ENCODE measurements around the gene CHRNB2. TPM values are rescaled to one million over a fixed set of nuclear protein-coding genes. Genes with fewer than 3 reads are reported as not detected.

The CHRNB2 gene
- polyA plus RNA-seq, 1 donor (not counting 4 experiments of a cell fraction or from before 2014, with no cell fraction given) = 0.09 TPM

- no peaks in the 10 kb centered on the region for H3K9me1 ChIP-seq (ENCODE audit: control insufficient read depth, extremely low read depth, insufficient read depth, low read length)
- H3K27me3 ChIP-seq (ENCODE audit: control insufficient read depth, extremely low read depth, insufficient read depth, low read length) = no peaks in the 10 kb centered on the region
- peaks cover 2% of the 10 kb centered on the region for H4K20me1 ChIP-seq (ENCODE audit: control insufficient read depth, extremely low read depth, insufficient read depth, low read length)
- no peak overlapping the region for H2AFZ ChIP-seq (ENCODE audit: control insufficient read depth, low read length)
- peak overlapping the region; percentile 83 for H3K4me2 ChIP-seq (ENCODE audit: control insufficient read depth, extremely low read depth, insufficient read depth, low read depth, low read length)
- H3K4me3 ChIP-seq (ENCODE audit: control insufficient read depth in 2 of 3, extremely low read depth in 1 of 3, insufficient read depth in 2 of 3, low read depth in 1 of 3, low read length in 3 of 3) = peak overlapping the region; percentile 47 to 80 (median 61)
- peak overlapping the region; percentile 67 for H3K27ac ChIP-seq (ENCODE audit: control insufficient read depth, insufficient read depth, low read length)
- peaks cover 19 to 32% of the 10 kb centered on the region in 2 experiments for H3K36me3 ChIP-seq (ENCODE audit: control insufficient read depth in 2 of 2, extremely low read depth in 1 of 2, insufficient read depth in 2 of 2, low read length in 2 of 2)
- dilution Hi-C loops (cut with MboI; ENCODE audit: extremely low pct_ligation_motif_present, low sequenced_read_pairs) = no loop called here
- no peaks in the 10 kb centered on the region for H3K9me3 ChIP-seq (ENCODE audit: control insufficient read depth, low read depth, low read length)
- H3K9ac ChIP-seq (ENCODE audit: control insufficient read depth, extremely low read depth, insufficient read depth, low read length) = peak overlapping the region; percentile 82
- H3K4me1 ChIP-seq (ENCODE audit: control insufficient read depth, extremely low read depth, insufficient read depth, low read length) = peaks cover 23% of the 10 kb centered on the region
- no peak for FAIRE-seq
- H3K79me2 ChIP-seq (ENCODE audit: control insufficient read depth, insufficient read depth, low read length) = peaks cover 28% of the 10 kb centered on the region
- TF ChIP-seq, protein P1, sequence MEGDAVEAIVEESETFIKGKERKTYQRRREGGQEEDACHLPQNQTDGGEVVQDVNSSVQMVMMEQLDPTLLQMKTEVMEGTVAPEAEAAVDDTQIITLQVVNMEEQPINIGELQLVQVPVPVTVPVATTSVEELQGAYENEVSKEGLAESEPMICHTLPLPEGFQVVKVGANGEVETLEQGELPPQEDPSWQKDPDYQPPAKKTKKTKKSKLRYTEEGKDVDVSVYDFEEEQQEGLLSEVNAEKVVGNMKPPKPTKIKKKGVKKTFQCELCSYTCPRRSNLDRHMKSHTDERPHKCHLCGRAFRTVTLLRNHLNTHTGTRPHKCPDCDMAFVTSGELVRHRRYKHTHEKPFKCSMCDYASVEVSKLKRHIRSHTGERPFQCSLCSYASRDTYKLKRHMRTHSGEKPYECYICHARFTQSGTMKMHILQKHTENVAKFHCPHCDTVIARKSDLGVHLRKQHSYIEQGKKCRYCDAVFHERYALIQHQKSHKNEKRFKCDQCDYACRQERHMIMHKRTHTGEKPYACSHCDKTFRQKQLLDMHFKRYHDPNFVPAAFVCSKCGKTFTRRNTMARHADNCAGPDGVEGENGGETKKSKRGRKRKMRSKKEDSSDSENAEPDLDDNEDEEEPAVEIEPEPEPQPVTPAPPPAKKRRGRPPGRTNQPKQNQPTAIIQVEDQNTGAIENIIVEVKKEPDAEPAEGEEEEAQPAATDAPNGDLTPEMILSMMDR (optimal IDR thresholded peaks at IDR 0.05 in 1 of 3, IDR thresholded peaks at IDR 0.05 in 1 of 3, conservative IDR thresholded peaks at IDR 0.05 in 1 of 3; ENCODE audit: extremely low read depth in 1 of 3, insufficient read depth in 2 of 3, low read length in 3 of 3) = no peak
- no peak for TF ChIP-seq EZH2 (IDR thresholded peaks at IDR 0.05; ENCODE audit: low read length)
- no peak for DNase-seq (ENCODE audit: low read depth, low spot score)
Observed at GRCh38 chr1:154557248-154557938, 10.2 kb upstream of the CHRNB2 start.

DNA sequence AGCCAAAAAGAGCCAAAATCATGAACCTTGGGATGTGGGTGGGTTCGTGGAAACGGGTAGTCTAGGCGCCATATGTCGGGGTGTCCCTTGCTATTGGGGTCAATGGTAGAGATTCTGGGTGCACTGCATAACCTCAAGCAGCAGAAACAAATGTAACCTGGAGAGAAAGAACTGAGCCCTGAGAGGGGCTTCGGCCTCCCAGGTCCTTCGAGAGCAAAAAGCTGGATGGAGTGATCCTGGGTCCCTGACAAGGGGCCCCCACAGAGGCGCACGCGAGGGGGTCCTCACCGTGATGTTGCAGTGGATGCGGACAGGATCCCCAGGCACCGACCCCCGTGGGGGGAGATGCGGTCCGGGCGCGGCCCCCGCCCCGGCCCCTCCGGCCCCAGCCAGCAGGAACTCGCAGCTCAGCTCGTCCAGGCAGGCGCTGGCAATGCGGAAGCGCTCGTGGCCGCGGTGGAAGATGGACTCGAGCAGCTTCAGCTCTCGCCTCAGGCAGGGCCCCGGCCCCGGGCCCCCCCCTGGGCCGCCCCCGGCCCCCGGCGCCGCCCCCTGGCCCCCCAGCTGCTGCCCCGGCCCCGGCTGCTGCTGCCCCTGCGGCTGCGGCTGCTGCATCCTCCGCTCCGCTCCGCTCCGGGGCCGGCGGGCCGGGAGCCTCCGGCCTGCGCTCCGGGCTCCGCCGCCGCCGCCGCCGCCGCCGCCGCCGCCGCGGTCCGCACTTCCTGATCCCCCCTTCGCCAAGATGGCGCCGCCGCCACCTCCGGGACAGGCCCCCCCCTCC lies 9.4 kb upstream of the CHRNB2 start, which contains the start of gene UBE2Q1:
Gene UBE2Q1 (minus strand): TSS at position 724 of the 781 bp plus-strand sequence. CDS start 109 bp downstream, at position 615.
- H3K27ac ChIP-seq (ENCODE audit: control insufficient read depth, insufficient read depth, low read length) = peak within 1 kb of the TSS; percentile 84
- H3K4me3 ChIP-seq (ENCODE audit: control insufficient read depth in 2 of 3, extremely low read depth in 1 of 3, insufficient read depth in 2 of 3, low read depth in 1 of 3, low read length in 3 of 3) = peak within 1 kb of the TSS; percentile 76 to 80 (median 79)
- peak within 1 kb of the TSS; percentile 60 for H2AFZ ChIP-seq (ENCODE audit: control insufficient read depth, low read length)
- peaks cover 2% of the 10 kb centered on the region for H4K20me1 ChIP-seq (ENCODE audit: control insufficient read depth, extremely low read depth, insufficient read depth, low read length)
- no peak for TF ChIP-seq EZH2 (IDR thresholded peaks at IDR 0.05; ENCODE audit: low read length)
- TF ChIP-seq, protein P1 (optimal IDR thresholded peaks at IDR 0.05 in 1 of 3, IDR thresholded peaks at IDR 0.05 in 1 of 3, conservative IDR thresholded peaks at IDR 0.05 in 1 of 3; ENCODE audit: extremely low read depth in 1 of 3, insufficient read depth in 2 of 3, low read length in 3 of 3) = no peak
- H3K27me3 ChIP-seq (ENCODE audit: control insufficient read depth, extremely low read depth, insufficient read depth, low read length) = no peaks in the 10 kb centered on the region
- peaks cover 28% of the 10 kb centered on the region for H3K79me2 ChIP-seq (ENCODE audit: control insufficient read depth, insufficient read depth, low read length)
- no peak for FAIRE-seq
- H3K36me3 ChIP-seq (ENCODE audit: control insufficient read depth in 2 of 2, extremely low read depth in 1 of 2, insufficient read depth in 2 of 2, low read length in 2 of 2) = peaks cover 14 to 25% of the 10 kb centered on the region in 2 experiments
- H3K9ac ChIP-seq (ENCODE audit: control insufficient read depth, extremely low read depth, insufficient read depth, low read length) = peak within 1 kb of the TSS; percentile 82
- H3K9me3 ChIP-seq (ENCODE audit: control insufficient read depth, low read depth, low read length) = no peaks in the 10 kb centered on the region
- H3K4me1 ChIP-seq (ENCODE audit: control insufficient read depth, extremely low read depth, insufficient read depth, low read length) = peaks cover 23% of the 10 kb centered on the region
- no peaks in the 10 kb centered on the region for H3K9me1 ChIP-seq (ENCODE audit: control insufficient read depth, extremely low read depth, insufficient read depth, low read length)
- peak within 1 kb of the TSS; percentile 91 for H3K4me2 ChIP-seq (ENCODE audit: control insufficient read depth, extremely low read depth, insufficient read depth, low read depth, low read length)
- dilution Hi-C loops (cut with MboI; ENCODE audit: extremely low pct_ligation_motif_present, low sequenced_read_pairs) = no loop called here
- DNase-seq (ENCODE audit: low read depth, low spot score) = no peak
